SH-SY5Y (cell line): Measurements from ENCODE around the gene IL16.

Source experiments
- GATA2 ChIP-seq: IDR thresholded peaks from 2 replicates; pipeline ENCODE4 v1.6.1; 2011; ENCODE audit warnings: mild to moderate bottlenecking, low read depth, low read length
- GATA3 ChIP-seq: IDR thresholded peaks from 2 replicates; pipeline ENCODE4 v1.6.1; 2011; ENCODE audit warnings: low read depth, mild to moderate bottlenecking, low read length, moderate library complexity

- TF ChIP-seq GATA3 (no peak), GATA2 (no peak)
Observed at GRCh38 chr15:81288040-81288439, 91.4 kb downstream of the IL16 start.
